HG03066 (cell line): ENCODE results near the gene CROCC.

Experiments used
- ATAC-seq: cut with Tn5 transposase; IDR thresholded peaks from one replicate; pipeline ENCODE4 v1.9.1; 2021; ENCODE audit warnings: low read depth; ENCODE audit not compliant: unreplicated experiment

The CROCC gene

GRCh38 chr1:16980473-16981268 lies 58.9 kb downstream of the CROCC start, which contains the start of gene MFAP2:
Gene MFAP2 (minus strand): TSS chr1:16980620. CDS start chr1:16978273, 2,347 bp downstream.
- no peak for ATAC-seq

- ATAC-seq, result no peak
These were observed 59.6 kb downstream of the CROCC start for GRCh38 chr1:16981269-16981849.

GRCh38 chr1:16982902-16983301 lies 61.2 kb downstream of the CROCC start:
- ATAC-seq, result no peak

GRCh38 chr1:16983649-16984048 lies 61.9 kb downstream of the CROCC start:
- no peak for ATAC-seq

GRCh38 chr1:16984717-16985116 lies 63.0 kb downstream of the CROCC start:
- no peak for ATAC-seq

- ATAC-seq, result no peak
These were observed 64.4 kb downstream of the CROCC start for GRCh38 chr1:16986113-16986512.

GRCh38 chr1:16986560-16986959 lies 64.8 kb downstream of the CROCC start:
- no peak for ATAC-seq

GRCh38 chr1:16986962-16987361 lies 65.2 kb downstream of the CROCC start:
- ATAC-seq, result no peak

GRCh38 chr1:16988210-16988609 lies 66.5 kb downstream of the CROCC start:
- no peak for ATAC-seq

- no peak for ATAC-seq
These were observed 68.1 kb downstream of the CROCC start for GRCh38 chr1:16989676-16990391.

- ATAC-seq, result no peak
These were observed 69.8 kb downstream of the CROCC start for GRCh38 chr1:16991571-16991970.

- ATAC-seq, result no peak
These were observed 70.4 kb downstream of the CROCC start for GRCh38 chr1:16992102-16992501.

- no peak for ATAC-seq
These were observed 70.9 kb downstream of the CROCC start for GRCh38 chr1:16992675-16993074.

GRCh38 chr1:16993521-16994038 lies 71.8 kb downstream of the CROCC start:
- no peak for ATAC-seq

GRCh38 chr1:16996845-16997244 lies 75.1 kb downstream of the CROCC start:
- no peak for ATAC-seq

GRCh38 chr1:16998589-16998988 lies 76.9 kb downstream of the CROCC start:
- ATAC-seq, result no peak

- no peak for ATAC-seq
These were observed 78.1 kb downstream of the CROCC start for GRCh38 chr1:16999863-17000262.

- ATAC-seq, result no peak
These were observed 80.2 kb downstream of the CROCC start for GRCh38 chr1:17001760-17002523.

GRCh38 chr1:17002524-17002902 lies 80.8 kb downstream of the CROCC start:
- ATAC-seq, result no peak

GRCh38 chr1:17004466-17005364 lies 83.0 kb downstream of the CROCC start:
- no peak for ATAC-seq
